ENCODE measurements around the gene ZNF722. TPM values are rescaled to one million over a fixed set of nuclear protein-coding genes. Genes with fewer than 3 reads are reported as not detected.

Gene ZNF722
- total RNA-seq, 1 experiment from 2014 or later = not detected

- no peak overlapping the region for H3K23ac ChIP-seq (ENCODE audit: insufficient read length, low read depth, low read length)
- Mint-ChIP-seq H3K36me3 (ENCODE audit: insufficient read depth in 1 of 3, low read depth in 3 of 3) (peaks cover 4 to 20% (median 11%) of the 10 kb centered on the region in 3 experiments; a peak in 6 of 7 replicates), H3K4me1 (no peaks in the 10 kb centered on the region), H3K9me3 (peaks cover 89 to 96% of the 10 kb centered on the region in 2 experiments), H3K27me3 (ENCODE audit: low read depth) (peaks cover 1% of the 10 kb centered on the region; the same call in 1 of the 2 replicates), H3K27ac (no peak overlapping the region), H3K4me3 (no peak overlapping the region)
- no peak overlapping the region for H3T11ph ChIP-seq (ENCODE audit: low read length)
- no peak overlapping the region for H3K18ac ChIP-seq (ENCODE audit: insufficient read length, low read depth, low read length)
- DNase-seq = no peak
- no peaks in the 10 kb centered on the region for H3K79me2 ChIP-seq (ENCODE audit: insufficient read depth, low read length)
- peaks cover 73% of the 10 kb centered on the region for H3K9me3 ChIP-seq (ENCODE audit: control insufficient read depth, low read depth, low read length)
- no peak overlapping the region for H2BK20ac ChIP-seq (ENCODE audit: low read depth, low read length, poor library complexity, severe bottlenecking)
- no peak overlapping the region for H4K91ac ChIP-seq (ENCODE audit: insufficient read length, low read depth, low read length)
- no peaks in the 10 kb centered on the region for H3K23me2 ChIP-seq (ENCODE audit: insufficient read length, low read depth, low read length, poor library complexity, severe bottlenecking)
- H3K79me1 ChIP-seq (ENCODE audit: insufficient read depth, low read depth, low read length, poor library complexity, severe bottlenecking) = no peaks in the 10 kb centered on the region
- H3K27ac ChIP-seq (ENCODE audit: insufficient read length, low read depth, low read length) = no peak overlapping the region
- H2AK5ac ChIP-seq (ENCODE audit: insufficient read length, low read length) = no peak overlapping the region
- no peak overlapping the region for H2BK120ac ChIP-seq (ENCODE audit: low read depth, low read length, poor library complexity, severe bottlenecking)
- no peak overlapping the region for H3K4ac ChIP-seq (ENCODE audit: low read depth, low read length)
- H2BK15ac ChIP-seq (ENCODE audit: low read depth, low read length) = no peak overlapping the region
- no CpG with 5 or more reads among the region's 2 CpGs for WGBS (ENCODE audit: extremely low coverage, insufficient read length, low lambda C conversion rate)
- no peak overlapping the region for H3K9ac ChIP-seq (ENCODE audit: extremely low read depth, insufficient read length, low read length)
- no peaks in the 10 kb centered on the region for H3K27me3 ChIP-seq (ENCODE audit: insufficient read depth, low read length)
- no peak overlapping the region for H2BK5ac ChIP-seq (ENCODE audit: insufficient read length, low read length)
- H4K5ac ChIP-seq (ENCODE audit: insufficient read length, low read depth, low read length) = no peak overlapping the region
- TF ChIP-seq, protein P1, sequence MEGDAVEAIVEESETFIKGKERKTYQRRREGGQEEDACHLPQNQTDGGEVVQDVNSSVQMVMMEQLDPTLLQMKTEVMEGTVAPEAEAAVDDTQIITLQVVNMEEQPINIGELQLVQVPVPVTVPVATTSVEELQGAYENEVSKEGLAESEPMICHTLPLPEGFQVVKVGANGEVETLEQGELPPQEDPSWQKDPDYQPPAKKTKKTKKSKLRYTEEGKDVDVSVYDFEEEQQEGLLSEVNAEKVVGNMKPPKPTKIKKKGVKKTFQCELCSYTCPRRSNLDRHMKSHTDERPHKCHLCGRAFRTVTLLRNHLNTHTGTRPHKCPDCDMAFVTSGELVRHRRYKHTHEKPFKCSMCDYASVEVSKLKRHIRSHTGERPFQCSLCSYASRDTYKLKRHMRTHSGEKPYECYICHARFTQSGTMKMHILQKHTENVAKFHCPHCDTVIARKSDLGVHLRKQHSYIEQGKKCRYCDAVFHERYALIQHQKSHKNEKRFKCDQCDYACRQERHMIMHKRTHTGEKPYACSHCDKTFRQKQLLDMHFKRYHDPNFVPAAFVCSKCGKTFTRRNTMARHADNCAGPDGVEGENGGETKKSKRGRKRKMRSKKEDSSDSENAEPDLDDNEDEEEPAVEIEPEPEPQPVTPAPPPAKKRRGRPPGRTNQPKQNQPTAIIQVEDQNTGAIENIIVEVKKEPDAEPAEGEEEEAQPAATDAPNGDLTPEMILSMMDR (conservative IDR thresholded peaks at IDR 0.05) = no peak
- H2AFZ ChIP-seq (ENCODE audit: low read length) = no peak overlapping the region
- no peaks in the 10 kb centered on the region for H3K4me1 ChIP-seq (ENCODE audit: insufficient read depth, low read length)
- no peak overlapping the region for H3K14ac ChIP-seq (ENCODE audit: insufficient read depth, low read length)
- H3K4me2 ChIP-seq (ENCODE audit: insufficient read depth, insufficient read length, low read length) = no peak overlapping the region
- H2BK12ac ChIP-seq (ENCODE audit: insufficient read length, low read depth, low read length) = no peak overlapping the region
- no peak overlapping the region for H4K8ac ChIP-seq (replicated peaks; ENCODE audit: insufficient read length, low read depth, low read length)
- no peaks in the 10 kb centered on the region for H4K20me1 ChIP-seq (ENCODE audit: control insufficient read depth, insufficient read depth, insufficient read length)
- H3K56ac ChIP-seq (ENCODE audit: insufficient read length, low read depth, low read length) = no peak overlapping the region
Measured at GRCh38 chr7:63953181-63953580, 45.5 kb upstream of the ZNF722 start.

Data from H9 (cell line).